ENCODE measurements around the gene CDC42EP5.

Gene CDC42EP5

GRCh38 chr19:54427586-54427985 is 45.5 kb downstream of the CDC42EP5 start:
- no peak overlapping the region for H2BK5ac ChIP-seq (ENCODE audit: low read length)
- H3K4me1 ChIP-seq (ENCODE audit: control insufficient read depth, low read depth, low read length), result no peaks in the 10 kb centered on the region
- H2BK15ac ChIP-seq (replicated peaks; ENCODE audit: low read depth), result no peak overlapping the region
- no peak overlapping the region for H3K4me3 ChIP-seq (ENCODE audit: low read length)
- H3K36me3 ChIP-seq (ENCODE audit: control insufficient read depth, insufficient read depth, low read length), result no peaks in the 10 kb centered on the region
- no CpG with 5 or more reads among the region's 11 CpGs for WGBS (ENCODE audit: extremely low coverage, insufficient coverage, low lambda C conversion rate)
- no peak overlapping the region for H3K4ac ChIP-seq (ENCODE audit: low read depth, low read length)
- H3K27me3 ChIP-seq (ENCODE audit: insufficient read depth, low read length, poor library complexity), result no peaks in the 10 kb centered on the region
- H3K79me1 ChIP-seq (ENCODE audit: low read length), result no peaks in the 10 kb centered on the region
- no peak overlapping the region for H3K18ac ChIP-seq (ENCODE audit: low read length)
- no peak overlapping the region for H3K23ac ChIP-seq (ENCODE audit: low read length)
- H2AK5ac ChIP-seq (ENCODE audit: low read length), result no peak overlapping the region
- no peak overlapping the region for H3K4me2 ChIP-seq (ENCODE audit: low read length)
- no peaks in the 10 kb centered on the region for H3K79me2 ChIP-seq (ENCODE audit: control insufficient read depth, insufficient read depth, low read length)
- H3K56ac ChIP-seq (ENCODE audit: low read length), result no peak overlapping the region
- no peak overlapping the region for H4K8ac ChIP-seq (ENCODE audit: low read depth, low read length)
- no peak overlapping the region for H3K27ac ChIP-seq (ENCODE audit: low read depth, low read length)
- no peak overlapping the region for H4K5ac ChIP-seq (ENCODE audit: low read length)
- no peak overlapping the region for H2BK120ac ChIP-seq (ENCODE audit: low read depth, low read length)
- DNase-seq, result no peak
- no peak overlapping the region for H3K9ac ChIP-seq (ENCODE audit: low read length)

DNA sequence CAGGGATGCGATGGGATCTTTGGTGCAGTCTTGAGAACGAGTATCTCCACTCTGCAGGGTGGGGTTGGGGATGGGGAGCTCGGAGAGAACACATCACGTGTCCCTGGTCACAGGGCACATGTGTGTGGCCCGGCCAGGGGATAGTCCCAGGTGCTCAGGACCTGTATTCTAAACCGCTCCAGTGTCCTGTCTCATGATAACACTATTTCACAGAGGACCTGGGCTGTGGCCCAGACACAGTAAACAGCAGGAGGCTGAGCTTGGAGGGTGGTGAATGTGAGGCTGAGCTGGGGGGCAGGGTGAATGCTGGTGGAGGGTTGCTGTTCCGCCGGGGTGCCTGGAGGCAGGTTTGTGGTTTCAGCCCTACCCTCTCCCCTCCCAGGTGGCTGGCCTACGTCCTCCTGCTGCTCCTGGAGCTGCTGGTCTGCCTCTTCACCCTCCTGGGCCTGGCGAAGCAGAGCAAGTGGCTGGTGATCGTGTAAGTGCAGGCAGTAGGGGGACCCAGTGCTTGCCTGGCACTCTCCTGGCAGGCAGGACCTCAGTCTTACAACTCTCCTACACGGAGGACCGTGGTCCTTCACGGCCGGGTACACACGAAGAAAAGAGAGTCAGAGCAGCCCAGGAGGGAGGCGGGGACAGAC is 46.7 kb downstream of the CDC42EP5 start:
- no peak overlapping the region for H3K56ac ChIP-seq (ENCODE audit: low read length)
- no peak overlapping the region for H4K5ac ChIP-seq (ENCODE audit: low read length)
- WGBS (ENCODE audit: extremely low coverage, insufficient coverage, low lambda C conversion rate), result no CpG with 5 or more reads among the region's 17 CpGs
- H3K18ac ChIP-seq (ENCODE audit: low read length), result no peak overlapping the region
- H3K9ac ChIP-seq (ENCODE audit: low read length), result no peak overlapping the region
- no peaks in the 10 kb centered on the region for H3K27me3 ChIP-seq (ENCODE audit: insufficient read depth, low read length, poor library complexity)
- no peak overlapping the region for H3K4me2 ChIP-seq (ENCODE audit: low read length)
- no peaks in the 10 kb centered on the region for H3K79me2 ChIP-seq (ENCODE audit: control insufficient read depth, insufficient read depth, low read length)
- H3K79me1 ChIP-seq (ENCODE audit: low read length), result no peaks in the 10 kb centered on the region
- H2AK5ac ChIP-seq (ENCODE audit: low read length), result no peak overlapping the region
- H3K4ac ChIP-seq (ENCODE audit: low read depth, low read length), result no peak overlapping the region
- no peak overlapping the region for H3K23ac ChIP-seq (ENCODE audit: low read length)
- H2BK15ac ChIP-seq (replicated peaks; ENCODE audit: low read depth), result no peak overlapping the region
- H3K36me3 ChIP-seq (ENCODE audit: control insufficient read depth, insufficient read depth, low read length), result no peaks in the 10 kb centered on the region
- no peaks in the 10 kb centered on the region for H3K4me1 ChIP-seq (ENCODE audit: control insufficient read depth, low read depth, low read length)
- no peak overlapping the region for H3K4me3 ChIP-seq (ENCODE audit: low read length)
- H2BK5ac ChIP-seq (ENCODE audit: low read length), result no peak overlapping the region
- no peak overlapping the region for H2BK120ac ChIP-seq (ENCODE audit: low read depth, low read length)
- H4K8ac ChIP-seq (ENCODE audit: low read depth, low read length), result no peak overlapping the region
- DNase-seq, result no peak
- no peak overlapping the region for H3K27ac ChIP-seq (ENCODE audit: low read depth, low read length)

DNA sequence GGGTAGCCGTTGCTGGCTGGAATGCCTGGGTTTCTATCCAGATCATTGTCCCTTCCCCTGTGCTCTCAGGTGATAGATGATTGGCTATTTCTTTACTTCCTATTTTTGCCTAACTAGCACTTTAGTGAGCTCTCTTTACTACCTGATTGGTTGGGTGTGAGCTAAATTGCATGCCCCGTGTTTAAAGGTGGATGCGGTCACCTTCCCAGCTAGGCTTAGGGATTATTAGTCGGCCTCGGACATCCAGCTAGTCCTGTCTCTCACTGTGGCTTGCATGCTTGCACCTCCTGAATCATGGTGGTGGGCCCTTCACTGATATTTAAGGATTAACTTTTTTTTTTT is 47.7 kb downstream of the CDC42EP5 start:
- H4K5ac ChIP-seq (ENCODE audit: low read length), result no peak overlapping the region
- no peak overlapping the region for H2AK5ac ChIP-seq (ENCODE audit: low read length)
- H2BK15ac ChIP-seq (replicated peaks; ENCODE audit: low read depth), result no peak overlapping the region
- H3K27ac ChIP-seq (ENCODE audit: low read depth, low read length), result no peak overlapping the region
- H3K4me2 ChIP-seq (ENCODE audit: low read length), result no peak overlapping the region
- H3K36me3 ChIP-seq (ENCODE audit: control insufficient read depth, insufficient read depth, low read length), result no peaks in the 10 kb centered on the region
- no peaks in the 10 kb centered on the region for H3K27me3 ChIP-seq (ENCODE audit: insufficient read depth, low read length, poor library complexity)
- no peaks in the 10 kb centered on the region for H3K79me2 ChIP-seq (ENCODE audit: control insufficient read depth, insufficient read depth, low read length)
- no peak for DNase-seq
- no peaks in the 10 kb centered on the region for H3K4me1 ChIP-seq (ENCODE audit: control insufficient read depth, low read depth, low read length)
- no peak overlapping the region for H2BK5ac ChIP-seq (ENCODE audit: low read length)
- H3K23ac ChIP-seq (ENCODE audit: low read length), result no peak overlapping the region
- H3K56ac ChIP-seq (ENCODE audit: low read length), result no peak overlapping the region
- H3K4ac ChIP-seq (ENCODE audit: low read depth, low read length), result no peak overlapping the region
- no peak overlapping the region for H3K4me3 ChIP-seq (ENCODE audit: low read length)
- H3K79me1 ChIP-seq (ENCODE audit: low read length), result no peaks in the 10 kb centered on the region
- H3K18ac ChIP-seq (ENCODE audit: low read length), result no peak overlapping the region
- H4K8ac ChIP-seq (ENCODE audit: low read depth, low read length), result no peak overlapping the region
- WGBS (ENCODE audit: extremely low coverage, insufficient coverage, low lambda C conversion rate), result no CpG with 5 or more reads among the region's 5 CpGs
- no peak overlapping the region for H2BK120ac ChIP-seq (ENCODE audit: low read depth, low read length)
- no peak overlapping the region for H3K9ac ChIP-seq (ENCODE audit: low read length)

DNA sequence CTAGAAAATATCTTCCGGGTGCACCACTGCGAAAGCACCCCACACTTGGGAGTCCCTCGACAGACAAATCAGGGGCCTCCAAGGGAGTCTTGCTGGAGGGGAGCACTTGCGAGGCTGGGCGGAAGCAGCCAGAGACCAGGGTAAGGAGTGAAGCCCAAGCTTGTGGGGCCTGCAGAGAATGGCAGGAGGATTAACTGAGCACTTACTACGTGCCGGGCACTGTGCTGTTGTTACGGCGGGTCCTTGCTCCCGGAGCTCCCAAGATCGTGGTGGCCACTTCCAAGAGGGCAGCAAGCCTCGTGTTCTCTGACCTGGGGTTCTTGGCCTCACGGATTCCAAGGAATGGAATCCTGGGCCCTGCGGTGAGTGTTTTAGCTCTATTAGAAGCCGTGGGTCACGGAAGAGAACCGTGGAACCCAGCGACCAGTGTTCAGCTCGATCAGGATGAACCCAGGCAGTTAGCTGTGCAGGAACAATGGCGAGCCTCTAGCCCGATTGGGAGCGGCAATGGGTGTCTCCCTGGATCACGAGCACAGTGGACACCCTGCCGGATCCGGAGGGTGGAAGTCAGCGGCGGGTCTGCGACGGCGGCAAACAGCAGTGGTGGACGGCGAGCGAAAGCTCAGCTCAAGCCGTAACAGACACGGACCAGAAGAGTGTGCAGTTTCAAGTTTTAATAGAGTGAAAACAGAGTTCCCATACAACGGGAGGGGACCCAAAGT is 48.3 kb downstream of the CDC42EP5 start:
- no peak overlapping the region for H4K8ac ChIP-seq (ENCODE audit: low read depth, low read length)
- H3K9ac ChIP-seq (ENCODE audit: low read length), result no peak overlapping the region
- H3K79me2 ChIP-seq (ENCODE audit: control insufficient read depth, insufficient read depth, low read length), result no peaks in the 10 kb centered on the region
- no peak overlapping the region for H2BK120ac ChIP-seq (ENCODE audit: low read depth, low read length)
- H2BK15ac ChIP-seq (replicated peaks; ENCODE audit: low read depth), result no peak overlapping the region
- H3K36me3 ChIP-seq (ENCODE audit: control insufficient read depth, insufficient read depth, low read length), result no peaks in the 10 kb centered on the region
- H3K4me2 ChIP-seq (ENCODE audit: low read length), result no peak overlapping the region
- no peak overlapping the region for H2BK5ac ChIP-seq (ENCODE audit: low read length)
- H3K18ac ChIP-seq (ENCODE audit: low read length), result no peak overlapping the region
- H3K27ac ChIP-seq (ENCODE audit: low read depth, low read length), result no peak overlapping the region
- H3K4ac ChIP-seq (ENCODE audit: low read depth, low read length), result no peak overlapping the region
- no peak overlapping the region for H3K23ac ChIP-seq (ENCODE audit: low read length)
- no peaks in the 10 kb centered on the region for H3K27me3 ChIP-seq (ENCODE audit: insufficient read depth, low read length, poor library complexity)
- no peak overlapping the region for H4K5ac ChIP-seq (ENCODE audit: low read length)
- no peaks in the 10 kb centered on the region for H3K79me1 ChIP-seq (ENCODE audit: low read length)
- no CpG with 5 or more reads among the region's 36 CpGs for WGBS (ENCODE audit: extremely low coverage, insufficient coverage, low lambda C conversion rate)
- H2AK5ac ChIP-seq (ENCODE audit: low read length), result no peak overlapping the region
- DNase-seq, result no peak
- H3K4me3 ChIP-seq (ENCODE audit: low read length), result no peak overlapping the region
- H3K56ac ChIP-seq (ENCODE audit: low read length), result no peak overlapping the region
- H3K4me1 ChIP-seq (ENCODE audit: control insufficient read depth, low read depth, low read length), result no peaks in the 10 kb centered on the region

DNA sequence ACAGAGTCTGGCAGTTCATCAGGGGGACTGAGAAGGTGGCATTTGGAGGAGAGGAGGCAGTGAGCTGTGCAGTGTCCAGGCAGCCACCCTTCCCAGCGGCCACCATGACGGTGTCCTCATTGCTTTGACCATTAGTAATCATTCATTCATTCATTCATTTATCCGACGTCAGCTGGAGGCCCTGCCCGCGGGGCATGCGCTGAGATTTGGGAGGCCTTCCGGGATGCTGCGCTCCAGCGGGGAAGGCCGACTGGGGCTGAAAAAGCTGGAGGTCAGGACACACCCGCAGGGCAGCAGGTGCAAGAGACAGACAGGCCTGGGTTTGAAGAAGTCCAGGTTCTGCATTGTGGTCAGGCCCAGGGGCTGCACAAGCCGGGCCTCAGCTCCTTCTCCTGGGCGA is 48.9 kb downstream of the CDC42EP5 start:
- Histone ChIP-seq H3K4me1 (ENCODE audit: control insufficient read depth, low read depth, low read length) (no peaks in the 10 kb centered on the region), H2BK5ac (ENCODE audit: low read length) (no peak overlapping the region), H3K4ac (ENCODE audit: low read depth, low read length) (no peak overlapping the region), H3K4me3 (ENCODE audit: low read length) (no peak overlapping the region), H3K9ac (ENCODE audit: low read length) (no peak overlapping the region), H3K27me3 (ENCODE audit: insufficient read depth, low read length, poor library complexity) (no peaks in the 10 kb centered on the region), H2AK5ac (ENCODE audit: low read length) (no peak overlapping the region), H3K27ac (ENCODE audit: low read depth, low read length) (no peak overlapping the region), H2BK15ac (replicated peaks; ENCODE audit: low read depth) (no peak overlapping the region), H4K5ac (ENCODE audit: low read length) (no peak overlapping the region), H2BK120ac (ENCODE audit: low read depth, low read length) (no peak overlapping the region), H3K4me2 (ENCODE audit: low read length) (no peak overlapping the region), H3K79me2 (ENCODE audit: control insufficient read depth, insufficient read depth, low read length) (no peaks in the 10 kb centered on the region), H4K8ac (ENCODE audit: low read depth, low read length) (no peak overlapping the region), H3K23ac (ENCODE audit: low read length) (no peak overlapping the region), H3K36me3 (ENCODE audit: control insufficient read depth, insufficient read depth, low read length) (no peaks in the 10 kb centered on the region), H3K79me1 (ENCODE audit: low read length) (no peaks in the 10 kb centered on the region), H3K56ac (ENCODE audit: low read length) (no peak overlapping the region), H3K18ac (ENCODE audit: low read length) (no peak overlapping the region)
- no peak for DNase-seq
- no CpG with 5 or more reads among the region's 14 CpGs for WGBS (ENCODE audit: extremely low coverage, insufficient coverage, low lambda C conversion rate)

DNA sequence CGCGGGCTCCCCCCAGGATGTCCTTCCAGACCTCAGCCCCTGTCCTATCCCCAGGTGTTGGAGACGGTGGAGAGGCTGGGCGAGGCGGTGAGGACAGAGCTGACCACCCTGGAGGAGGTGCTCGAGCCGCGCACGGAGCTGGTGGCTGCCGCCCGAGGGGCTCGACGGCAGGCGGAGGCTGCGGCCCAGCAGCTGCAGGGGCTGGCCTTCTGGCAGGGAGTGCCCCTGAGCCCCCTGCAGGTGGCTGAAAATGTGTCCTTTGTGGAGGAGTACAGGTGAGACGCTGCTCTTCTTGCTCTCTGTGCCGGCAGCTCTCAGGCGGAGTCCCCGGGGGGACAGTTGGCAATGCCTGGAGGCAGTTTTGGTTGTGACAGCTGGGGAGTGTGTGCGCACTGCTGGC is 51.0 kb downstream of the CDC42EP5 start:
- Histone ChIP-seq H3K9ac (ENCODE audit: low read length) (no peak overlapping the region), H3K4me1 (ENCODE audit: control insufficient read depth, low read depth, low read length) (no peaks in the 10 kb centered on the region), H3K4ac (ENCODE audit: low read depth, low read length) (no peak overlapping the region), H3K79me1 (ENCODE audit: low read length) (no peaks in the 10 kb centered on the region), H4K8ac (ENCODE audit: low read depth, low read length) (no peak overlapping the region), H3K18ac (ENCODE audit: low read length) (no peak overlapping the region), H2BK15ac (replicated peaks; ENCODE audit: low read depth) (no peak overlapping the region), H3K27me3 (ENCODE audit: insufficient read depth, low read length, poor library complexity) (no peaks in the 10 kb centered on the region), H2BK120ac (ENCODE audit: low read depth, low read length) (no peak overlapping the region), H3K56ac (ENCODE audit: low read length) (no peak overlapping the region), H2BK5ac (ENCODE audit: low read length) (no peak overlapping the region), H3K23ac (ENCODE audit: low read length) (no peak overlapping the region), H3K4me2 (ENCODE audit: low read length) (no peak overlapping the region), H3K36me3 (ENCODE audit: control insufficient read depth, insufficient read depth, low read length) (no peaks in the 10 kb centered on the region), H3K27ac (ENCODE audit: low read depth, low read length) (no peak overlapping the region), H4K5ac (ENCODE audit: low read length) (no peak overlapping the region), H3K4me3 (ENCODE audit: low read length) (no peak overlapping the region), H2AK5ac (ENCODE audit: low read length) (no peak overlapping the region), H3K79me2 (ENCODE audit: control insufficient read depth, insufficient read depth, low read length) (no peaks in the 10 kb centered on the region)
- DNase-seq, result peak; percentile 49
- WGBS (ENCODE audit: extremely low coverage, insufficient coverage, low lambda C conversion rate), result no CpG with 5 or more reads among the region's 20 CpGs
